Measurements from ENCODE around the gene LGALS3BP.

Gene LGALS3BP

DNA sequence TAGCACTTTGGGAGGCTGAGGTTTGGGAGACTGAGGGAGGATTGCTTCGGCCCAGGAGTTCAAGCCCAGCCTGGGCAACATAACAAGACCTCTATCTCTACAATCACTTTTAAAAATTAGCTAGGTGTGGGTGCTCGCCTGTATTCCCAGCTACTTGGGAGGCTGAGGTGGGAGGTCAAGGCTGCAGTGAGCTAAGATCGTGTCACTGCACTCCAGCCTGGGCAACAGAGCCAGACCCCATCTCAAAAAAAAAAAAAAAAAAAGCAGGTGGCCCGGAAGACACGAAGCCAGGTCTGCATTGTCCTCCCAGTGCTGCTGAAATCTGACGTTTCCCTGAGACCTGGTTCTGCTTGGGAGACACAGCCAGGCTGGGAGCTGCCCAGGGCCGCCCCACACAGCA, 35.7 kb downstream of the LGALS3BP start:
- H3K36me3 ChIP-seq (ENCODE audit: control insufficient read depth, insufficient read depth, low read length): no peaks in the 10 kb centered on the region
- H3K9ac ChIP-seq (ENCODE audit: low read length): no peak overlapping the region
- no peaks in the 10 kb centered on the region for H3K9me3 ChIP-seq (ENCODE audit: control insufficient read depth, insufficient read depth, low read depth, low read length)
- H3K4me3 ChIP-seq (ENCODE audit: low read depth, low read length): no peak overlapping the region
- H3K27ac ChIP-seq (ENCODE audit: low read depth, low read length): no peak overlapping the region
- H3K4me1 ChIP-seq (ENCODE audit: control insufficient read depth, insufficient read depth, low read length): no peaks in the 10 kb centered on the region
- no peaks in the 10 kb centered on the region for H3K27me3 ChIP-seq (ENCODE audit: control insufficient read depth, insufficient read depth, low read length)

DNA sequence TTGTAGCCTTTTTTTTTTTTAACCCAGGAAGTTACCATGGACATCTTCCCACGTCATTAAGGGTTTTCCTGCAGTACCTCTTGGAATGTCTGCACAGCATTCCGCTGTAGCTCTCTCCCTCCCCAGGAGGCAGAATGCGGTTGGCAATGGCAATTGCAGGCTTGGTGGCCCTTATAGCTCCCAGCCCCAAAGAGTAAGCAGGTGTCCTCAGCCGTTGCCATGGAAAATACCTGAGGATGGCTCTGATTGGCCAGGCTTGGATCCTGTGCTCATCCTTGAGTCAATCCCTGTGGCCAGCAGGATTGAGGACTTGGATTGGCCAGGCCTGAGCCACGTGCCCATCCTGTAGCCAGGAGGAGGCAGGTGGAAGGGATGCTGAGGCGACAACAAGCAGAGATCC, 39.0 kb downstream of the LGALS3BP start:
- no peaks in the 10 kb centered on the region for H3K36me3 ChIP-seq (ENCODE audit: control insufficient read depth, insufficient read depth, low read length)
- H3K9ac ChIP-seq (ENCODE audit: low read length): no peak overlapping the region
- H3K9me3 ChIP-seq (ENCODE audit: control insufficient read depth, insufficient read depth, low read depth, low read length): no peaks in the 10 kb centered on the region
- H3K4me1 ChIP-seq (ENCODE audit: control insufficient read depth, insufficient read depth, low read length): no peaks in the 10 kb centered on the region
- no peak overlapping the region for H3K27ac ChIP-seq (ENCODE audit: low read depth, low read length)
- H3K4me3 ChIP-seq (ENCODE audit: low read depth, low read length): no peak overlapping the region
- no peaks in the 10 kb centered on the region for H3K27me3 ChIP-seq (ENCODE audit: control insufficient read depth, insufficient read depth, low read length)

DNA sequence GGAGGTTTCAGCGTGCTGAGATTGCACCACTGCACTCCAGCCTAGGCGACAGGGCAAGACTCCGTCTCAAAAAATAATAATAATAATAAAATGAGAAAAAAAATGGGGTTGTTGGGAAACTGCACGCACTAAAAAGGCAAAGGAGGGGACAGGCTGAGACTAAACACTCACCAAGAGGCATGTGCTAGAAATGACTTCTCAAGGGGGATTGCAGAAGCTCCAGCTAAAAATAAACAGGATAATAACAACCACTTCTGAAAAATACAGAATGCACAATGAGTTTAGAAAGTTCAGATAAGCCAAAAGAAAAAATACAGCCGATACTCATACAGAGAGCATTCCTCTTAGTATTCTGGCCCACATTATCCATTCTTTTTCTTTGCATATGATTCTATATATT, 39.5 kb downstream of the LGALS3BP start:
- Histone ChIP-seq H3K36me3 (ENCODE audit: control insufficient read depth, insufficient read depth, low read length) (no peaks in the 10 kb centered on the region), H3K4me1 (ENCODE audit: control insufficient read depth, insufficient read depth, low read length) (no peaks in the 10 kb centered on the region), H3K9me3 (ENCODE audit: control insufficient read depth, insufficient read depth, low read depth, low read length) (no peaks in the 10 kb centered on the region), H3K9ac (ENCODE audit: low read length) (no peak overlapping the region), H3K4me3 (ENCODE audit: low read depth, low read length) (no peak overlapping the region), H3K27ac (ENCODE audit: low read depth, low read length) (no peak overlapping the region), H3K27me3 (ENCODE audit: control insufficient read depth, insufficient read depth, low read length) (no peaks in the 10 kb centered on the region)

DNA sequence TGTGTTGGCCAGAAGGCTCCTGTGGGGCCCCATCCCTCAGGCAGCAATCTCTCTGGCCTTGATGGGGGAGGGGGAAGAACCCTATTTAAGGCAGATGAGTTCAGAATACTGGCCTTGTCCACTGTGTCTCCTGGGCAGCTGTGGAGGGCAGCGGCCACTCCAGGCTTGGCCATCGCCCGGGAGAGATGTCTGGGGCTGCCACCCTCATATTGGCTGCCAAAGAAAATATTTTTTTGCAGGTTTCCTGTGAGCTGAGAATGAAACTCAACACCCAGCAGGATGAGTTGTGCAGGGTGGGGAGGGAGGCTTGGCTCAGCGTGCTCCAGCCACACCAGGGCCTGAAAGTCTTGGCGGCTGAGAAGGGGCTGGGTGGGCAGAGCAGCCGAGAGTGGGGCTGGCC, 40.1 kb downstream of the LGALS3BP start:
- Histone ChIP-seq H3K27me3 (ENCODE audit: control insufficient read depth, insufficient read depth, low read length) (no peaks in the 10 kb centered on the region), H3K36me3 (ENCODE audit: control insufficient read depth, insufficient read depth, low read length) (no peaks in the 10 kb centered on the region), H3K4me1 (ENCODE audit: control insufficient read depth, insufficient read depth, low read length) (peaks cover under 1% of the 10 kb centered on the region), H3K4me3 (ENCODE audit: low read depth, low read length) (no peak overlapping the region), H3K9ac (ENCODE audit: low read length) (no peak overlapping the region), H3K9me3 (ENCODE audit: control insufficient read depth, insufficient read depth, low read depth, low read length) (no peaks in the 10 kb centered on the region), H3K27ac (ENCODE audit: low read depth, low read length) (no peak overlapping the region)

DNA sequence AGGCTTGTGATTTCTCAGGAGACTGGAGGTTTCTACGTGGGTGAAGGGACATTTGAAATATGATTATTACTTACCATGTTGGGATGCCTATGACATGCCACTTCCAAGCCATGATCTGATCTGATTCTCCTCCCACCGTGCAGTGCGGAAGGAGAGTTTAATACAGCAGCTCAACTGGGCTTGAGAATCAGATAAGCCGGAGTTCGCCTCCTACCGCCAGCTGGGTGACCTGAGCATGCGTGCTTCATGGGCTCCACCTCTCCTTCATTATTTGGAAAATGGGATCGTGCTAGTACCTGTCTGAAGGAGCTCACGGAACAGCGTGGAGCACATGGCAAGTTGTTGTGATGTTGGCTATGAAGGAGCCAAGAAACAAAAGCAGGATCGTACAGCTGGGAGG, 42.2 kb downstream of the LGALS3BP start:
- H3K4me1 ChIP-seq (ENCODE audit: control insufficient read depth, insufficient read depth, low read length): peaks cover 15% of the 10 kb centered on the region
- H3K9me3 ChIP-seq (ENCODE audit: control insufficient read depth, insufficient read depth, low read depth, low read length): no peaks in the 10 kb centered on the region
- H3K4me3 ChIP-seq (ENCODE audit: low read depth, low read length): no peak overlapping the region
- H3K9ac ChIP-seq (ENCODE audit: low read length): no peak overlapping the region
- no peaks in the 10 kb centered on the region for H3K27me3 ChIP-seq (ENCODE audit: control insufficient read depth, insufficient read depth, low read length)
- no peaks in the 10 kb centered on the region for H3K36me3 ChIP-seq (ENCODE audit: control insufficient read depth, insufficient read depth, low read length)
- no peak overlapping the region for H3K27ac ChIP-seq (ENCODE audit: low read depth, low read length)

DNA sequence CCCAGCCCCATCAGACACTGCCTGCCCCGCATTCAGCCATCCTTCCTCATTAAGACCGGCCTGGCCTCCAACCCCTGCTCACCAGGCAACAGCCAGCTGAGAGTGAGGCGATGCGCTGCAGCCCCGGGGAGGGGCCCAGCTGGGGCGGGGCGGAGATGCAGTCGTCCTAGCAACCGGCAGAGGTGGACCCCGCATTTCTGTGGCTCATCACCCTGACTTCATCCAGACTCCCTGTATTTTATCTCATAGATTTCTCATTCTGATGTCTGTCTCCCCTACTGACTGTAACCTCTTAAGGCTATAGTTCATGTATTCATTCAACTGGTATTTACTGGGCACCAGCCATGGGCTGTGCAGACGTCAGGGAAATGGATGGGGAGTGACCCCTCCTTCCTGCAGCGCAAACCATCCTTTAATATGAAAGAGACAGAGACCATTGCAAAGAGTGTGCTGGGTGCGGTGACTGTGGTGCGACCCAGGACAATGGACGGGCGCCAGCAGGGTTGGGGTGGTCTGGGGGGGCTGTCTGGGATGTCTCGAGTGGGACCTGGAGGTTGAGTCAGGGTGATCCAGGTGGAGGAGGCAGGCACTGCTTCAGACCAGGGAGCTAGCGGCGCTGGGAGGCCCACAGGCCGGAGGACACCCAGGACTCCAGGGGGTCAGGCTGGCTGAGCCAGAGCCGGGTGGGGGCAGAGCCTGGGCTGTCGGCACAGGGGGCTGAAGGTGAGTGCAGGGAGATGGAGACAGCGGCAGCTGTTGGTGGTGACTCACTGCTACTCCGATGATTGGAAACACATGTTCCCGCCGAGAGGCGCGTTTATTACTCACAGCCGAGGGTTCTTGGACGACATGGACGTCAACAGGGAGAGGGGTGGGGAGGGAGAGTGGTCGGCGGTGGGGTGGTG, 44.1 kb downstream of the LGALS3BP start:
- H3K27ac ChIP-seq (ENCODE audit: low read depth, low read length): no peak overlapping the region
- no peaks in the 10 kb centered on the region for H3K36me3 ChIP-seq (ENCODE audit: control insufficient read depth, insufficient read depth, low read length)
- H3K4me3 ChIP-seq (ENCODE audit: low read depth, low read length): no peak overlapping the region
- H3K27me3 ChIP-seq (ENCODE audit: control insufficient read depth, insufficient read depth, low read length): no peaks in the 10 kb centered on the region
- H3K4me1 ChIP-seq (ENCODE audit: control insufficient read depth, insufficient read depth, low read length): peaks cover 15% of the 10 kb centered on the region
- no peaks in the 10 kb centered on the region for H3K9me3 ChIP-seq (ENCODE audit: control insufficient read depth, insufficient read depth, low read depth, low read length)
- H3K9ac ChIP-seq (ENCODE audit: low read length): no peak overlapping the region

DNA sequence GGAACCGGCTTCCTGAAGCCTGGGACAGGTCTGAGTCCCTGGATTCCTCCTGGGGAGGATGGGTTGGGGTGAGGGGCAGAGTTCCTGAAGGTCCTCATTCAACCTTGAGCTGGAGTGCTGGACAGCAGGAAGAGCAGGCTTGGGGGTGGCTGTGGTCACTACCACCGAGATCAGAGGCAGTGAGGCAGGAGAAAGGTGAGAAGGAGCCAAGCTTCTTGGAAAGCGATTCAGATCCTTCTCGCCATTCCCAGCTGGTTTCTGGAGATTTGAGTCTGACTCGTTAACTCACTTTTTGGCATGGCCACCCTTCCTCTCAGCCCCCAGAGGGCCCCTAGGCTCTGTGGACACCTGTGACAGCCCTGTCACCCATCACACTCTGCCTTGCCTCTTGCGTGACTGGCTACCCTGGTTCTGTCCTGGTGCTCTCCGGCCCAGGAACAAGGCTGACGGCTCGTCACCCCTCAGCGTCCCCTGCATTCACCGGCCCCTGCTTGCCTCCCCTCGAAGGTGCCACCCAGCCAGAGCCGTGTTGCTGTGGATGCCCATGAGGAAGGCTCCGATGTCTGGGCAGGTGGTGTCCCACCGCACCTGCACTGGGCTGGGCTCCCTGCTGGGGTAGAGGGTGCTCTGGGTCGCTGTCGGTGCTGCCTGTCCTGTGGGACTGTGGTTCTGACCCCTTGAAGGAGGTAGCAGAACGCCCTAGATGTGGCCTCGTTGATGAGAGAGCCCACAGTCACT, 44.9 kb downstream of the LGALS3BP start:
- Histone ChIP-seq H3K36me3 (ENCODE audit: control insufficient read depth, insufficient read depth, low read length) (no peaks in the 10 kb centered on the region), H3K4me3 (ENCODE audit: low read depth, low read length) (no peak overlapping the region), H3K27ac (ENCODE audit: low read depth, low read length) (no peak overlapping the region), H3K9ac (ENCODE audit: low read length) (no peak overlapping the region), H3K4me1 (ENCODE audit: control insufficient read depth, insufficient read depth, low read length) (peaks cover 15% of the 10 kb centered on the region), H3K27me3 (ENCODE audit: control insufficient read depth, insufficient read depth, low read length) (no peaks in the 10 kb centered on the region), H3K9me3 (ENCODE audit: control insufficient read depth, insufficient read depth, low read depth, low read length) (no peaks in the 10 kb centered on the region)

DNA sequence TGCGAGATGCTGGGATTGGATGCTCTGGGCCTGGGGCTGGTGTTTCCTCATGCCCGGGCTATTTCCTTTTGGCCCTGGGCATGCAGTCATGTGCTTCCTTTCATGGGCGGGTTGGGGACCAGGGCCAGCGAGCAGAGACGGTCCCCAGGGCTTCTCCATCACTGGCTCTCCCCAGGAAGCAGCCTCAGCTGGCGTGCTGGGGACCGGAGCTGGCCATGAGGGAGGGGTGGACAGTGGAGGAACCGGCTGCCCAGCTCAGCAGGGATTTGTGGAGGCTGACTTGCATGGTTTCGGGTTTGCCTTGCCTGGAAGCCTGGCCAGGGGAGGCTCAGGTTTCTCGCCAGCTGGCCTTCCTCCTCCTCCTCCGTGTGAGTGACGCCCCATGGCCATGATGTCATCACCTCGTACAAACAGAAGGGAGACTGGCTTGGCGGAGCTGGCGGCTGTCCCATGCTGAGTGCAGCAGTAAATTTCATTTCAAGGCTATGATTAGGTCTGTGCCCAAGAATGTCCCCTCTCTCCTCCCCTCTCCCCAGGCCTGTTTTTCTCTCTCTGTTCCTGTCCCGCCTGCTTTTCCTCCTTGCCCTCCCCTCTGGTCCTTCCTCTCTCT, 45.7 kb downstream of the LGALS3BP start:
- Histone ChIP-seq H3K27me3 (ENCODE audit: control insufficient read depth, insufficient read depth, low read length) (no peaks in the 10 kb centered on the region), H3K4me3 (ENCODE audit: low read depth, low read length) (no peak overlapping the region), H3K9ac (ENCODE audit: low read length) (no peak overlapping the region), H3K27ac (ENCODE audit: low read depth, low read length) (no peak overlapping the region), H3K4me1 (ENCODE audit: control insufficient read depth, insufficient read depth, low read length) (peaks cover 15% of the 10 kb centered on the region), H3K9me3 (ENCODE audit: control insufficient read depth, insufficient read depth, low read depth, low read length) (no peaks in the 10 kb centered on the region), H3K36me3 (ENCODE audit: control insufficient read depth, insufficient read depth, low read length) (no peaks in the 10 kb centered on the region)

DNA sequence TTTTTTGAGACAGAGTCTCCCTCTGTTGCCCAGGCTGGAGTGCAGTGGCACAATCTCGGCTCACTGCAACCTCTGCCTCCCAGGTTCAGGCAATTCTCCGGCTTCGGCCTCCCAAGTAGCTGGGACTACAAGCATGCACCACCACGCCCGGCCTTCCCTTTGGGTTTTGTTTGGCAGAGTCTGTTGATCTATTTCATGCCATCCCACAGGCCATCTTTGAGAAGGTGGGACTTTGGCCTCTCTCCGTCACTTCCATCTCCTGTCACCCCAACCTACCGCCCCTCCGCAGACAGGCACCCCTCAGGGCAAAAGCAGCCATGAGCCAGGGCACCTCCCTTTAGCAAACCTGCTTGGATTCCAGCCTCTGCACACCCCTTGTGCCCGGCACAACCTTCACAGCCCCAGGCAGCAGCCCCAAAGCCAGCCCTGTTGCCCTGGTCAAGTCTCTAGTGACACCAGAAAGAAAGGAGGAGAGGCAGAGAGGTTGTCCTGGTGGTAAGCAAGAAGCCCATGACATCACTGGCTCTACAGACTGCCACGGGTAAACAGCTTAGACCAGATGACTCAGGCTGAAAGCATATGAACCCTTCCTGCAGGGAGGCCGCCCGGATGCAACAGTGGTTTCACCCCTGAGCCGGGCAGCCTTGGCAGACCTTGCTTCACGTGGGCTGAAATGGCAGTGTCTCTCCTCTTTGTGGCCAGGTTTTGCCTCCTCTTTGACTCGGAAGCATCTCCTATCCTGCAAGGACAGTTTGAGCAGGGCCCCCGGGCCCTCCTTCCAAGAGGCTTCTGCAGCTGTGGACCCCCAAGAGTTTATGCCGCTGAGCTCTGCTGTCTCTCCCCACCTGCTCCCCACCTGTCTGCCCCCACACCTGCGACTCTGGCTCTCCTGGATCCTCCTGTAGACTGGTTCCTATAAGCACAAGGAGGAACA, 46.4 kb downstream of the LGALS3BP start:
- Histone ChIP-seq H3K4me3 (ENCODE audit: low read depth, low read length) (no peak overlapping the region), H3K9me3 (ENCODE audit: control insufficient read depth, insufficient read depth, low read depth, low read length) (no peaks in the 10 kb centered on the region), H3K4me1 (ENCODE audit: control insufficient read depth, insufficient read depth, low read length) (peaks cover 15% of the 10 kb centered on the region), H3K9ac (ENCODE audit: low read length) (no peak overlapping the region), H3K27ac (ENCODE audit: low read depth, low read length) (no peak overlapping the region), H3K27me3 (ENCODE audit: control insufficient read depth, insufficient read depth, low read length) (no peaks in the 10 kb centered on the region), H3K36me3 (ENCODE audit: control insufficient read depth, insufficient read depth, low read length) (no peaks in the 10 kb centered on the region)

DNA sequence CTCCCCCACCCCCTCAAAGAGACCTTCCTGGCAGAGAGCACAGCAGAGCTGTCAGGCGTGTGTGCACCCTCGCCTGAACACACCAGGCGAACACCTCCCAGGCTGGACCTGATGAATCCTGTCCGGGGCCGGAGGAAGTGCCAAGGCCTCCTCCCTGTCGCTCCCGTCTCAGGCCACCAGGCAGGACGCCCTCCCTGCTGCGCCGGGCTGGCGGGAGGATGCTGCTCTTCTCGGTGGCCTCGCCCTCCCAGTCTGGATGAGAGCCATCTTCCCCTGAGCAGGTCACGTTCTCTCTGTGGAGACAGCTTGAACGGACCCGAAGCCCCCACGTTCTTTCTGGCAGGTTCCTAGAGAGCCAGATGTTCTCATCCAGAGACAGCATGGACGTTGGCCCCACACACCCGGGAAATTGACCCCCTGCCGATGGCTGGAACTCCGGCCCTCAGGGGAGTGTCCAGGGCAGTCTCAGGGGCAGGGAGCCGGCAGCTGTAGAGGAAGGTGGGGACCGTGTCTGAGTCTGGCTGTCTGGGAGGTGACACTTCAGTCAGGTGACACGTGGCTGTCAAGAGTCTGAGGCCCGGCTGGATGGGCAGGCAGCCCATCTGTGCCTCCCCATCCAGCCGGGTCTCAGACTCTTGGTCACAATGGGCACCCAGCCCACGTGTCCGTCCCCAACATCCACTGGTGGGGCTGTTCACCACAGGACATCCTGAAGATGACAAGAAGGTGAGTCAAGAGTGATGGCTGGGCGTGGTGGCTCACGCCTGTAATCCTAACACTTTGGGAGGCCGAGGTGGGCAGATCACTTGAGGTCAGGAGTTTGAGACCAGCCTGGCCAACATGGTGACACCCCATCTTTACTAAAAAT, 49.6 kb downstream of the LGALS3BP start:
- Histone ChIP-seq H3K27ac (ENCODE audit: low read depth, low read length) (no peak overlapping the region), H3K27me3 (ENCODE audit: control insufficient read depth, insufficient read depth, low read length) (no peaks in the 10 kb centered on the region), H3K9ac (ENCODE audit: low read length) (no peak overlapping the region)

More for the DNA sequence above, 49.6 kb downstream of the LGALS3BP start:
- H3K4me1 ChIP-seq (ENCODE audit: control insufficient read depth, insufficient read depth, low read length): peaks cover 23% of the 10 kb centered on the region
- H3K4me3 ChIP-seq (ENCODE audit: low read depth, low read length): no peak overlapping the region
- no peaks in the 10 kb centered on the region for H3K36me3 ChIP-seq (ENCODE audit: control insufficient read depth, insufficient read depth, low read length)
- no peaks in the 10 kb centered on the region for H3K9me3 ChIP-seq (ENCODE audit: control insufficient read depth, insufficient read depth, low read depth, low read length)
